DND-41 (cell line): ENCODE data around the gene CCDC71L.
"Not testable (repeated sequence)": the region's sequence is repeated elsewhere in the genome, so short reads cannot be mapped to it uniquely, and the experiment has no call there.

Experiments
- ATAC-seq: fragments of 200-7000 bp; cut with Tn5 transposase; 3 replicates; pipeline ENCODE4 v1.9.1; 2021; ENCODE audit warnings: low read depth; ENCODE audit not compliant: insufficient read depth
- DNase-seq: peaks from one replicate; pipeline ENCODE4 v3.0.0-alpha.2; 2020
- H2AFZ ChIP-seq: 2 replicates; pipeline ENCODE4 v1.6.0; 2012; ENCODE audit warnings: low read depth, low read length
- H3K27ac ChIP-seq: 2 replicates; pipeline ENCODE4 v1.5.1; 2012; ENCODE audit warnings: low read length, inconsistent platforms
- H3K27me3 ChIP-seq: fragments of 200-600 bp; sonication (generic); 2 replicates; pipeline ENCODE4 v1.6.0; 2012; ENCODE audit warnings: low read length, mild to moderate bottlenecking, inconsistent platforms; ENCODE audit not compliant: insufficient read depth, poor library complexity
- H3K36me3 ChIP-seq: 2 replicates; pipeline ENCODE4 v1.5.1; 2012; ENCODE audit warnings: low read length, inconsistent platforms; ENCODE audit not compliant: insufficient read depth
- H3K4me1 ChIP-seq: 2 replicates; pipeline ENCODE4 v1.5.1; 2012; ENCODE audit warnings: mild to moderate bottlenecking, low read length; ENCODE audit not compliant: insufficient read depth
- H3K4me2 ChIP-seq: 2 replicates; pipeline ENCODE4 v1.6.0; 2012; ENCODE audit warnings: mild to moderate bottlenecking, moderate library complexity, low read length, inconsistent platforms; ENCODE audit not compliant: insufficient read depth
- H3K4me3 ChIP-seq, 2 experiments: fragments of 200-600 bp in 1 of 2; shearing (Covaris generic) in 1 of 2; 2 replicates each; pipeline ENCODE4 v1.5.1; 2012 to 2016; ENCODE audit warnings: inconsistent platforms in 2 of 2, low read length in 2 of 2, mild to moderate bottlenecking in 2 of 2, low read depth in 1 of 2, moderate library complexity in 1 of 2
- H3K79me2 ChIP-seq: 2 replicates; pipeline ENCODE4 v1.6.0; 2012; ENCODE audit warnings: low read length, inconsistent platforms; ENCODE audit not compliant: insufficient read depth
- H3K9ac ChIP-seq: 2 replicates; pipeline ENCODE4 v1.6.0; 2012; ENCODE audit warnings: low read depth, mild to moderate bottlenecking, inconsistent platforms, low read length, moderate library complexity
- H3K9me3 ChIP-seq: 2 replicates; pipeline ENCODE4 v1.5.1; 2012; ENCODE audit warnings: low read length, moderate library complexity, mild to moderate bottlenecking, inconsistent platforms; ENCODE audit not compliant: insufficient read depth, severe bottlenecking
- H4K20me1 ChIP-seq: 2 replicates; pipeline ENCODE4 v1.6.0; 2012; ENCODE audit warnings: low read length; ENCODE audit not compliant: insufficient read depth
- EZH2 ChIP-seq: IDR thresholded peaks from 3 replicates; pipeline ENCODE4 v1.6.1; 2012; ENCODE audit warnings: borderline replicate concordance, low read depth, mild to moderate bottlenecking, moderate library complexity, low read length, inconsistent platforms; ENCODE audit not compliant: severe bottlenecking
- TF ChIP-seq, protein P1 (sequence below): IDR thresholded peaks from 2 replicates; pipeline ENCODE4 v1.5.1; 2012; ENCODE audit warnings: borderline replicate concordance, low read length, moderate library complexity, mild to moderate bottlenecking; ENCODE audit not compliant: poor library complexity, severe bottlenecking; ENCODE audit errors: extremely low read depth

CCDC71L gene

GRCh38 chr7:106681815-106682495, 21.0 kb upstream of the CCDC71L start:
- Histone ChIP-seq H3K4me3 (no peak overlapping the region), H4K20me1 (no peaks in the 10 kb centered on the region), H3K79me2 (no peaks in the 10 kb centered on the region), H3K9me3 (no peaks in the 10 kb centered on the region), H3K4me1 (no peaks in the 10 kb centered on the region), H3K27me3 (no peaks in the 10 kb centered on the region), H2AFZ (no peak overlapping the region), H3K9ac (no peak overlapping the region), H3K27ac (no peak overlapping the region), H3K4me2 (no peak overlapping the region), H3K36me3 (no peaks in the 10 kb centered on the region)
- ATAC-seq (no peak), DNase-seq (no peak)
- no peak for TF ChIP-seq EZH2
- TF ChIP-seq, protein P1, sequence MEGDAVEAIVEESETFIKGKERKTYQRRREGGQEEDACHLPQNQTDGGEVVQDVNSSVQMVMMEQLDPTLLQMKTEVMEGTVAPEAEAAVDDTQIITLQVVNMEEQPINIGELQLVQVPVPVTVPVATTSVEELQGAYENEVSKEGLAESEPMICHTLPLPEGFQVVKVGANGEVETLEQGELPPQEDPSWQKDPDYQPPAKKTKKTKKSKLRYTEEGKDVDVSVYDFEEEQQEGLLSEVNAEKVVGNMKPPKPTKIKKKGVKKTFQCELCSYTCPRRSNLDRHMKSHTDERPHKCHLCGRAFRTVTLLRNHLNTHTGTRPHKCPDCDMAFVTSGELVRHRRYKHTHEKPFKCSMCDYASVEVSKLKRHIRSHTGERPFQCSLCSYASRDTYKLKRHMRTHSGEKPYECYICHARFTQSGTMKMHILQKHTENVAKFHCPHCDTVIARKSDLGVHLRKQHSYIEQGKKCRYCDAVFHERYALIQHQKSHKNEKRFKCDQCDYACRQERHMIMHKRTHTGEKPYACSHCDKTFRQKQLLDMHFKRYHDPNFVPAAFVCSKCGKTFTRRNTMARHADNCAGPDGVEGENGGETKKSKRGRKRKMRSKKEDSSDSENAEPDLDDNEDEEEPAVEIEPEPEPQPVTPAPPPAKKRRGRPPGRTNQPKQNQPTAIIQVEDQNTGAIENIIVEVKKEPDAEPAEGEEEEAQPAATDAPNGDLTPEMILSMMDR: no peak

GRCh38 chr7:106679153-106679931, 18.4 kb upstream of the CCDC71L start:
- Histone ChIP-seq H3K9me3 (no peaks in the 10 kb centered on the region), H3K27ac (no peak overlapping the region), H3K4me2 (no peak overlapping the region), H3K9ac (no peak overlapping the region), H3K4me3 (no peak overlapping the region), H3K79me2 (no peaks in the 10 kb centered on the region), H4K20me1 (no peaks in the 10 kb centered on the region), H2AFZ (no peak overlapping the region), H3K36me3 (no peaks in the 10 kb centered on the region), H3K27me3 (no peaks in the 10 kb centered on the region), H3K4me1 (no peaks in the 10 kb centered on the region)
- DNase-seq (no peak), ATAC-seq (no peak)
- TF ChIP-seq, protein P1: no peak
- TF ChIP-seq EZH2: no peak

DNA sequence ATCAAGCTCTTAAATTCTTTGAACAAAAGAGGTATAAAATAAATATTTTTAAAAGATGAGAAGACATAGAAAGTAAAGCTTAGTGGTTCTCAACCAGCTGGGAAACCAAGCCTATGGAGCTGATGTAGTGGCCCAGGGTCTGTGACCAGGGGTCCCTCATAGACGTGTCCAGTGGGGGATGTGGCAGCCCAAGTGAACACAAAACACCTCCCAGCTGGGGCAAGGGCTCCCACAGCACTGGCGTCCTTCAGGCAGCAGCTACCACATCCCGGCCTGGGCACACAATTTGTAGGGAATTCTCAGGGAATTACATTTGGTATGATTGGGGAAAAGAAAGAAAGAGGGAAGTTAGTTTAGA, 17.8 kb upstream of the CCDC71L start:
- Histone ChIP-seq H3K4me2 (no peak overlapping the region), H3K9ac (no peak overlapping the region), H2AFZ (no peak overlapping the region), H3K36me3 (no peaks in the 10 kb centered on the region), H3K9me3 (no peaks in the 10 kb centered on the region), H3K79me2 (no peaks in the 10 kb centered on the region), H3K27ac (no peak overlapping the region), H3K27me3 (no peaks in the 10 kb centered on the region), H3K4me1 (no peaks in the 10 kb centered on the region), H3K4me3 (no peak overlapping the region), H4K20me1 (no peaks in the 10 kb centered on the region)
- TF ChIP-seq, protein P1: no peak
- TF ChIP-seq EZH2: no peak
- no peak for DNase-seq
- ATAC-seq: no peak

DNA sequence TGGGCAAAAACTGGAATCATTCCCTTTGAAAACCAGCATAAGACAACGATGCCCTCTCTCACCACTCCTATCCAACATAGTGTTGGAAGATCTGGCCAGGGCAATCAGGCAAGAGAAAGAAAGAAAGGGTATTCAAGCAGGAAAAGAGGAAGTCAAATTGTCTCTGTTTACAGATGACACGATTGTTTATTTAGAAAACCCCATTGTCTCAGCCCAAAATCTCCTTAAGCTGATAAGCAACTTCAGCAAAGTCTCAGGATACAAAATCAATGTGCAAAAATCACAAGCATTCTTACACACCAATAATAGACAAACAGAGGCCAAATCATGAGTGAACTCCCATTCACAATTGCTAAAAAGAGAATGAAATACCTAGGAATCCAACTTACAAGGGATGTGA, 15.5 kb upstream of the CCDC71L start:
- not testable (repeated sequence) for H3K9me3 ChIP-seq, H3K27ac ChIP-seq, H3K79me2 ChIP-seq, DNase-seq, H4K20me1 ChIP-seq, H2AFZ ChIP-seq, ATAC-seq, H3K4me1 ChIP-seq, H3K4me3 ChIP-seq, H3K27me3 ChIP-seq, H3K36me3 ChIP-seq, H3K4me2 ChIP-seq, H3K9ac ChIP-seq

GRCh38 chr7:106673688-106674087, 12.7 kb upstream of the CCDC71L start:
- not testable (repeated sequence) for H3K27me3 ChIP-seq

More at GRCh38 chr7:106673688-106674087, 12.7 kb upstream of the CCDC71L start:
- not testable (repeated sequence) for H2AFZ ChIP-seq, H3K36me3 ChIP-seq, H3K4me1 ChIP-seq, H3K4me2 ChIP-seq, H3K4me3 ChIP-seq, H3K9ac ChIP-seq, H3K9me3 ChIP-seq, ATAC-seq, H3K79me2 ChIP-seq, DNase-seq, H4K20me1 ChIP-seq, H3K27ac ChIP-seq
